CD14-positive monocyte (primary cell): ENCODE results near the gene ADAMTS9. TPM values are rescaled to one million over a fixed set of nuclear protein-coding genes. Genes with fewer than 3 reads are reported as not detected.

Experiments
- DNase-seq, 3 donors: peaks; one replicate each; pipeline ENCODE4 v3.0.0-alpha.2; 2011 to 2022
- H2AFZ ChIP-seq: 2 replicates; pipeline ENCODE4 v1.6.0; 2012; ENCODE audit warnings: mild to moderate bottlenecking, low read depth, low read length, inconsistent platforms; ENCODE audit not compliant: insufficient read depth, poor library complexity, severe bottlenecking
- H3K27ac ChIP-seq, 2 donors: 1 replicate in 1 of 2; 2 replicates in 1 of 2; pipeline ENCODE4 v1.5.1; 2012 to 2013; ENCODE audit warnings: low read length in 2 of 2, control low read depth in 1 of 2, inconsistent platforms in 1 of 2, low read depth in 1 of 2, mild to moderate bottlenecking in 1 of 2
- H3K27me3 ChIP-seq, 2 donors: one replicate each; pipeline versions ENCODE4 v1.6.0 to v1.6.1; 2011 to 2013; ENCODE audit warnings: low read length in 2 of 2; ENCODE audit not compliant: control insufficient read depth in 2 of 2, insufficient read depth in 2 of 2
- H3K36me3 ChIP-seq, 2 donors: replicated peaks in 1 of 2; 1 replicate in 1 of 2; 2 replicates in 1 of 2; pipeline versions ENCODE4 v1.5.1 to v1.6.1; 2012 to 2013; ENCODE audit warnings: low read length in 2 of 2, control low read depth in 1 of 2, inconsistent platforms in 1 of 2, mild to moderate bottlenecking in 1 of 2; ENCODE audit not compliant: insufficient read depth in 2 of 2, control insufficient read depth in 1 of 2
- H3K4me1 ChIP-seq, 2 donors: 1 replicate in 1 of 2; 2 replicates in 1 of 2; pipeline versions ENCODE4 v1.5.1 to v1.6.1; 2012 to 2013; ENCODE audit warnings: low read length in 2 of 2, control low read depth in 1 of 2, inconsistent platforms in 1 of 2, mild to moderate bottlenecking in 1 of 2, moderate library complexity in 1 of 2; ENCODE audit not compliant: insufficient read depth in 2 of 2, control insufficient read depth in 1 of 2
- H3K4me2 ChIP-seq: replicated peaks from 2 replicates; pipeline ENCODE3; 2012; ENCODE audit warnings: low read length, moderate library complexity, mild to moderate bottlenecking; ENCODE audit not compliant: poor library complexity, severe bottlenecking; ENCODE audit errors: extremely low read depth
- H3K4me3 ChIP-seq, 3 experiments: fragments of 200-600 bp in 1 of 3; sonication (generic) in 1 of 3; replicated peaks in 1 of 3; 1 replicate in 2 of 3; 2 replicates in 1 of 3; pipeline ENCODE4 v1.5.1; 2011 to 2013; ENCODE audit warnings: low read length in 3 of 3, mild to moderate bottlenecking in 3 of 3, control low read depth in 2 of 3, low read depth in 2 of 3, inconsistent platforms in 1 of 3, moderate library complexity in 1 of 3
- H3K79me2 ChIP-seq: 2 replicates; pipeline ENCODE4 v1.6.0; 2012; ENCODE audit warnings: mild to moderate bottlenecking, control low read depth, inconsistent platforms, low read length, moderate library complexity; ENCODE audit not compliant: insufficient read depth
- H3K9ac ChIP-seq: 2 replicates; pipeline ENCODE4 v1.6.0; 2017; ENCODE audit warnings: low read length, mild to moderate bottlenecking; ENCODE audit not compliant: insufficient read depth, poor library complexity, severe bottlenecking
- H3K9me3 ChIP-seq, 2 donors: replicated peaks in 1 of 2; 1 replicate in 1 of 2; 2 replicates in 1 of 2; pipeline versions ENCODE4 v1.5.1 to v1.6.1; 2012 to 2013; ENCODE audit warnings: low read length in 2 of 2, control low read depth in 1 of 2; ENCODE audit not compliant: control insufficient read depth in 1 of 2, insufficient read depth in 1 of 2
- H4K20me1 ChIP-seq: 2 replicates; pipeline ENCODE4 v1.6.0; 2012; ENCODE audit warnings: mild to moderate bottlenecking, low read length, control low read depth, moderate library complexity; ENCODE audit not compliant: insufficient read depth
- H3K27ac Mint-ChIP-seq, 7 donors: one replicate each; pipeline ENCODE4 v1.8.0; 2020; ENCODE audit warnings: mild to moderate bottlenecking in 7 of 7, mixed read lengths in 7 of 7, moderate library complexity in 6 of 7, inconsistent platforms in 2 of 7
- H3K27me3 Mint-ChIP-seq, 3 donors: one replicate each; pipeline ENCODE4 v1.8.0; 2021 to 2022; ENCODE audit warnings: low read depth in 3 of 3, mild to moderate bottlenecking in 3 of 3, mixed read lengths in 3 of 3, moderate library complexity in 3 of 3, inconsistent platforms in 1 of 3
- H3K36me3 Mint-ChIP-seq, 2 donors: one replicate each; pipeline ENCODE4 v1.8.0; 2020; ENCODE audit warnings: mixed read lengths in 2 of 2, inconsistent platforms in 1 of 2, mild to moderate bottlenecking in 1 of 2
- H3K4me1 Mint-ChIP-seq: one replicate; pipeline ENCODE4 v1.8.0; 2020; ENCODE audit warnings: mild to moderate bottlenecking, mixed read lengths
- H3K4me3 Mint-ChIP-seq, 2 donors: one replicate each; pipeline ENCODE4 v1.8.0; 2020; ENCODE audit warnings: mild to moderate bottlenecking in 2 of 2, mixed read lengths in 2 of 2, moderate library complexity in 1 of 2
- H3K9me3 Mint-ChIP-seq, 7 donors: one replicate each; pipeline ENCODE4 v1.8.0; 2020 to 2022; ENCODE audit warnings: mixed read lengths in 7 of 7, mild to moderate bottlenecking in 6 of 7, moderate library complexity in 6 of 7, inconsistent platforms in 2 of 7
- CTCF ChIP-seq: fragments of 200-600 bp; IDR thresholded peaks from one replicate; pipeline ENCODE4 v1.8.0; 2022; ENCODE audit warnings: antibody characterized with exemption, mild to moderate bottlenecking
- WGBS: methylation state at CpG from one replicate; pipeline ENCODE4 v1.1.5; 2013; ENCODE audit warnings: missing lambda C conversion rate; ENCODE audit not compliant: insufficient coverage; 5-methylcytosine and 5-hydroxymethylcytosine counted together
- intact Hi-C, 2 donors: fragments of 100-400 bp; cut with micrococcal nuclease; formaldehyde crosslinking; loops; one replicate each; pipeline versions ENCODE4 v1.15.0 to v1.15.1; 2023
- polyA plus RNA-seq, 3 donors: library from polyadenylated mRNA; depleted of rRNA in 1 of 3; unstranded in 2 of 3; stranded (reverse) in 1 of 3; fragments of 300-500 nt in 2 of 3; fragments of >200 nt in 1 of 3; fragmentation: Illumina TruSeq in 2 of 3; gene quantifications; 1 replicate in 2 of 3; 2 replicates in 1 of 3; pipeline ENCODE4 v1.2.3, GENCODE V29; 2012 to 2021

The ADAMTS9 gene
- polyA plus RNA-seq, 3 donors: not detected

DNA sequence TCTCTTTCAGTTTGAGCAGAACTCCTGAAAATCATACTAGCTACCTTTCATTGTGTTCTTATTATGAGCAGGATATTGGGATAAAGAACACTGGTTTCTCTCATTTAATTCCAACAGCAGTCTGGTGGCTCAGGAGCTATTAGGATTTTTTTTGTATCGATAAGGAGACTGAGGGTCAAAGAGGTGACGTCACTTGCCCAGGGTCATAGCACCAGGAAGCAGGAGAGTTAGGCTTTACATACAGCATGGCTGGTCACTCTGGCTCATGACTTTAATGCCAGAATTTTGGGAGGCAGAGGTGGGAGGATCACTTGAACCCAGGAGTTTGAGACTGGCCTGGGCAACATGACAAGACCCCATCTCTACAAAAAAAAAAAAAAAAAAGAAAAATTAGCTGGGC is 113.6 kb downstream of the ADAMTS9 start:
- TF ChIP-seq CTCF: no peak
- no peaks in the 10 kb centered on the region for H3K4me1 ChIP-seq
- no peaks in the 10 kb centered on the region for H3K27me3 Mint-ChIP-seq
- no peaks in the 10 kb centered on the region for H3K27me3 ChIP-seq
- H3K9me3 ChIP-seq: no peaks in the 10 kb centered on the region
- 91% methylated on average over 2 of the region's 2 CpGs for WGBS
- H3K27ac ChIP-seq: no peak overlapping the region
- H3K4me2 ChIP-seq: no peak overlapping the region
- no peak overlapping the region for H3K27ac Mint-ChIP-seq
- no peaks in the 10 kb centered on the region for H3K36me3 Mint-ChIP-seq
- no peak overlapping the region for H3K9ac ChIP-seq
- DNase-seq: no peak
- H3K4me3 Mint-ChIP-seq: no peak overlapping the region
- H3K9me3 Mint-ChIP-seq: peaks cover 0 to 6% (median 4%) of the 10 kb centered on the region in 7 donors
- intact Hi-C loops: no loop called here
- no peak overlapping the region for H3K4me3 ChIP-seq
- H4K20me1 ChIP-seq: no peaks in the 10 kb centered on the region
- H3K79me2 ChIP-seq: no peaks in the 10 kb centered on the region
- H3K36me3 ChIP-seq: no peaks in the 10 kb centered on the region
- H3K4me1 Mint-ChIP-seq: no peaks in the 10 kb centered on the region
- H2AFZ ChIP-seq: no peak overlapping the region

DNA sequence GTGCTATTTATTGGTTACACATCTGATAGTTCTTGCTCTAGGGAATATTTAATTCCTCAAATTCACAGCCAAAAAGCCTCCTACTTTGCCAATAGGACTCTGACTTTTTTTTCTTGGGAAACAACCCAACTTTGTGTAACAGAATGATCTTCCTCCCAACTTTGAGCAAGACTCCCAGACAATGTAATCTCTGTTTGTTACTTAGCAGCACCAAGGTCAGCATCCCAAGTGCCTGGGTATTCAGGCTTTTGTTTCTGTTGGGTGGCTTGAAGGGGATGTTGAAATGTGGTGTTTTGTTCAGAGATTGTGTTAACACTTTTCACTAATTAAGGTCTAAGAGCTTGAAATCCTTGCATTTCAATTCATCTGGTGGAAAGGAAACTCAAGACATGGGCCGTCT is 115.8 kb downstream of the ADAMTS9 start:
- Mint-ChIP-seq H3K4me1 (no peaks in the 10 kb centered on the region), H3K36me3 (no peaks in the 10 kb centered on the region), H3K27ac (no peak overlapping the region), H3K27me3 (no peaks in the 10 kb centered on the region), H3K4me3 (no peak overlapping the region), H3K9me3 (peaks cover 0 to 5% (median 3%) of the 10 kb centered on the region in 7 donors)
- H3K27me3 ChIP-seq: no peaks in the 10 kb centered on the region
- DNase-seq: no peak
- intact Hi-C loops: no loop called here
- no peaks in the 10 kb centered on the region for H3K79me2 ChIP-seq
- H3K4me3 ChIP-seq: no peak overlapping the region
- H3K4me2 ChIP-seq: no peak overlapping the region
- no peak overlapping the region for H3K27ac ChIP-seq
- H3K9ac ChIP-seq: no peak overlapping the region
- H3K36me3 ChIP-seq: no peaks in the 10 kb centered on the region
- H3K9me3 ChIP-seq: no peaks in the 10 kb centered on the region
- H4K20me1 ChIP-seq: no peaks in the 10 kb centered on the region
- no peak for TF ChIP-seq CTCF
- no CpG with 5 or more reads among the region's 1 CpG for WGBS
- no peaks in the 10 kb centered on the region for H3K4me1 ChIP-seq
- no peak overlapping the region for H2AFZ ChIP-seq
